ENCODE data around the gene NDUFA8.

- TF ChIP-seq CTCF (IDR thresholded peaks at IDR 0.05; ENCODE audit: low read depth, low read length) (no peak), MYC (IDR thresholded peaks at IDR 0.05; ENCODE audit: low read depth, low read length) (no peak), POLR2A (IDR thresholded peaks at IDR 0.05; ENCODE audit: extremely low read depth, insufficient read length) (no peak)
Measured at GRCh38 chr9:122110100-122110833, 49.3 kb downstream of the NDUFA8 start.
